ENCODE results near the gene SP3.

GRCh38 chr2:173906626-173907025, 58.5 kb downstream of the SP3 start:
- TF ChIP-seq, protein P1, sequence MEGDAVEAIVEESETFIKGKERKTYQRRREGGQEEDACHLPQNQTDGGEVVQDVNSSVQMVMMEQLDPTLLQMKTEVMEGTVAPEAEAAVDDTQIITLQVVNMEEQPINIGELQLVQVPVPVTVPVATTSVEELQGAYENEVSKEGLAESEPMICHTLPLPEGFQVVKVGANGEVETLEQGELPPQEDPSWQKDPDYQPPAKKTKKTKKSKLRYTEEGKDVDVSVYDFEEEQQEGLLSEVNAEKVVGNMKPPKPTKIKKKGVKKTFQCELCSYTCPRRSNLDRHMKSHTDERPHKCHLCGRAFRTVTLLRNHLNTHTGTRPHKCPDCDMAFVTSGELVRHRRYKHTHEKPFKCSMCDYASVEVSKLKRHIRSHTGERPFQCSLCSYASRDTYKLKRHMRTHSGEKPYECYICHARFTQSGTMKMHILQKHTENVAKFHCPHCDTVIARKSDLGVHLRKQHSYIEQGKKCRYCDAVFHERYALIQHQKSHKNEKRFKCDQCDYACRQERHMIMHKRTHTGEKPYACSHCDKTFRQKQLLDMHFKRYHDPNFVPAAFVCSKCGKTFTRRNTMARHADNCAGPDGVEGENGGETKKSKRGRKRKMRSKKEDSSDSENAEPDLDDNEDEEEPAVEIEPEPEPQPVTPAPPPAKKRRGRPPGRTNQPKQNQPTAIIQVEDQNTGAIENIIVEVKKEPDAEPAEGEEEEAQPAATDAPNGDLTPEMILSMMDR (IDR thresholded peaks at IDR 0.05; ENCODE audit: low read depth, low read length) = no peak
- no peak for TF ChIP-seq EZH2phosphoT487 (IDR thresholded peaks at IDR 0.05; ENCODE audit: low read depth)
